Endothelial cell of umbilical vein (primary cell): ENCODE results near the gene LDLRAD3. TPM values are rescaled to one million over a fixed set of nuclear protein-coding genes. Genes with fewer than 3 reads are reported as not detected.

ENCODE experiments used
- BruUV-seq: library from RNA; stranded (reverse); fragments of 400-500 nt; replicated peaks from 2 replicates; lab custom pipeline; 2021; lab: Mats Ljungman, UMichigan
- CTCF ChIA-PET: fragments of 300-600, 350-600 bp; sonication (Branson Sonifier 250); formaldehyde crosslinking; loops from one replicate; lab custom pipeline; 2021; ENCODE audit warnings: antibody characterized with exemption, inconsistent platforms; lab: Charles Lee
- POLR2A ChIA-PET: fragments of 300-600, 350-600 bp; sonication (Branson Sonifier 250); formaldehyde crosslinking; loops from one replicate; lab custom pipeline; 2021; ENCODE audit warnings: antibody characterized with exemption, inconsistent platforms; lab: Charles Lee
- DNase-seq: peaks from one replicate; pipeline ENCODE4 v3.0.0-alpha.2; 2011; ENCODE audit warnings: low read depth, low spot score
- FAIRE-seq: peaks from 2 replicates; lab custom pipeline; 2011; peaks lifted over from hg19 to GRCh38; lab: Jason Lieb, UNC
- H2AFZ ChIP-seq: 2 replicates; pipeline ENCODE4 v1.6.0; 2012; ENCODE audit warnings: low read depth, low read length, control low read depth, inconsistent platforms
- H3K27ac ChIP-seq: 2 replicates; pipeline ENCODE4 v1.5.1; 2011; ENCODE audit warnings: low read depth, mild to moderate bottlenecking, control low read depth, low read length, moderate library complexity; ENCODE audit not compliant: insufficient read depth
- H3K27me3 ChIP-seq, 2 experiments: 2 replicates each; pipeline versions ENCODE4 v1.6.0 to v1.6.1; 2011; ENCODE audit warnings: low read length in 2 of 2, mixed read lengths in 1 of 2; ENCODE audit not compliant: control insufficient read depth in 2 of 2, insufficient read depth in 2 of 2
- H3K36me3 ChIP-seq, 2 experiments: 2 replicates in 1 of 2; 3 replicates in 1 of 2; pipeline ENCODE4 v1.5.1; 2011; ENCODE audit warnings: low read length in 2 of 2, mild to moderate bottlenecking in 1 of 2, moderate library complexity in 1 of 2; ENCODE audit not compliant: control insufficient read depth in 2 of 2, insufficient read depth in 2 of 2; ENCODE audit errors: extremely low read depth in 1 of 2
- H3K4me1 ChIP-seq: 3 replicates; pipeline ENCODE4 v1.5.1; 2011; ENCODE audit warnings: mild to moderate bottlenecking, low read length; ENCODE audit not compliant: control insufficient read depth, insufficient read depth; ENCODE audit errors: extremely low read depth
- H3K4me2 ChIP-seq: 2 replicates; pipeline ENCODE4 v1.6.1; 2011; ENCODE audit warnings: low read length, control low read depth, mixed read lengths; ENCODE audit not compliant: insufficient read depth
- H3K4me3 ChIP-seq, 3 experiments: fragments of 200-600 bp in 1 of 3; sonication (generic), shearing (Covaris generic) in 1 of 3; replicated peaks in 1 of 3; 2 replicates each; pipeline ENCODE4 v1.5.1; 2011 to 2016; ENCODE audit warnings: control low read depth in 3 of 3, low read length in 3 of 3, mild to moderate bottlenecking in 2 of 3, inconsistent platforms in 1 of 3, low read depth in 1 of 3, moderate library complexity in 1 of 3; ENCODE audit not compliant: insufficient read depth in 1 of 3
- H3K79me2 ChIP-seq: 2 replicates; pipeline ENCODE4 v1.6.0; 2012; ENCODE audit warnings: low read length, inconsistent platforms; ENCODE audit not compliant: control insufficient read depth, insufficient read depth
- H3K9ac ChIP-seq: replicated peaks from 2 replicates; pipeline ENCODE3; 2011; ENCODE audit warnings: low read length, control low read depth; ENCODE audit not compliant: insufficient read depth; ENCODE audit errors: extremely low read depth
- H3K9me1 ChIP-seq: replicated peaks from 3 replicates; pipeline ENCODE4 v1.6.0; 2011; ENCODE audit warnings: mild to moderate bottlenecking, low read length; ENCODE audit not compliant: control insufficient read depth, insufficient read depth; ENCODE audit errors: extremely low read depth
- H3K9me3 ChIP-seq: replicated peaks from 2 replicates; pipeline ENCODE4 v1.5.1; 2012; ENCODE audit warnings: low read length, inconsistent platforms; ENCODE audit not compliant: control insufficient read depth, insufficient read depth
- H4K20me1 ChIP-seq: replicated peaks from 2 replicates; pipeline ENCODE3; 2011; ENCODE audit warnings: mild to moderate bottlenecking, low read length; ENCODE audit not compliant: control insufficient read depth, insufficient read depth; ENCODE audit errors: extremely low read depth
- EZH2 ChIP-seq: IDR thresholded peaks from 2 replicates; pipeline ENCODE4 v1.6.1; 2012; ENCODE audit warnings: borderline replicate concordance, low read depth, mild to moderate bottlenecking, moderate library complexity, low read length, inconsistent platforms; ENCODE audit not compliant: severe bottlenecking
- FOS ChIP-seq: IDR thresholded peaks from 2 replicates; pipeline ENCODE4 v1.6.1; 2011; ENCODE audit warnings: mild to moderate bottlenecking, low read length, moderate library complexity, borderline replicate concordance; ENCODE audit not compliant: insufficient read depth
- GATA2 ChIP-seq: IDR thresholded peaks from 2 replicates; pipeline ENCODE4 v1.7.0; 2011; ENCODE audit warnings: low read depth, mild to moderate bottlenecking, moderate library complexity, mixed read lengths, low read length; ENCODE audit not compliant: insufficient read length, insufficient read depth
- JUN ChIP-seq: IDR thresholded peaks from 2 replicates; pipeline ENCODE4 v1.6.1; 2011; ENCODE audit warnings: borderline replicate concordance, low read depth; ENCODE audit not compliant: insufficient read length, insufficient read depth
- MYC ChIP-seq: IDR thresholded peaks from one replicate; pipeline ENCODE4 v1.6.1; 2011; ENCODE audit warnings: mild to moderate bottlenecking, low read depth, low read length
- POLR2A ChIP-seq: IDR thresholded peaks from 2 replicates; pipeline ENCODE4 v1.6.1; 2012; ENCODE audit warnings: low read depth, mild to moderate bottlenecking, control low read depth, low read length
- POLR2AphosphoS5 ChIP-seq: IDR thresholded peaks from 2 replicates; pipeline ENCODE4 v1.6.1; 2012; ENCODE audit warnings: low read depth, mild to moderate bottlenecking, control low read depth, low read length, moderate library complexity; ENCODE audit not compliant: insufficient read depth
- dilution Hi-C: fragments of 300-500 bp; cut with MboI; formaldehyde crosslinking; loops from one replicate; pipeline ENCODE4 v1.15.0; 2019; ENCODE audit warnings: low sequenced_read_pairs; ENCODE audit not compliant: extremely low pct_ligation_motif_present
- intact Hi-C: fragments of 100-400 bp; cut with micrococcal nuclease; formaldehyde crosslinking; loops from one replicate; pipeline ENCODE4 v1.10.0; 2022
- polyA plus RNA-seq, 4 experiments: library from polyadenylated mRNA; depleted of rRNA in 3 of 4; stranded (reverse) in 3 of 4; unstranded in 1 of 4; fragments of >200 nt; gene quantifications; 2 replicates each; pipeline versions ENCODE4 v1.2.1 to v1.2.3, GENCODE V29; 2011 to 2012; ENCODE audit warnings: missing spikeins in 1 of 4
- total RNA-seq: library from RNA; stranded (reverse); gene quantifications from 2 replicates; pipeline ENCODE4 v1.2.3, GENCODE V29; 2021
- TF ChIP-seq, protein P1 (sequence below), 2 donors: IDR thresholded peaks; 1 replicate in 1 of 2; 2 replicates in 1 of 2; pipeline ENCODE4 v1.5.1; 2011; ENCODE audit warnings: low read length in 2 of 2, mild to moderate bottlenecking in 2 of 2, moderate library complexity in 2 of 2, control low read depth in 1 of 2, inconsistent platforms in 1 of 2, low read depth in 1 of 2; ENCODE audit not compliant: insufficient read depth in 1 of 2; ENCODE audit errors: extremely low read depth in 1 of 2
- TF ChIP-seq, protein P2 (sequence below): IDR thresholded peaks from 2 replicates; pipeline ENCODE4 v1.6.1; 2011; ENCODE audit not compliant: insufficient read depth, insufficient read length

Gene LDLRAD3
- total and polyA plus RNA-seq, 2 donors (not counting 3 experiments of a cell fraction or from before 2014, with no cell fraction given): 17.9 to 25.1 TPM

DNA sequence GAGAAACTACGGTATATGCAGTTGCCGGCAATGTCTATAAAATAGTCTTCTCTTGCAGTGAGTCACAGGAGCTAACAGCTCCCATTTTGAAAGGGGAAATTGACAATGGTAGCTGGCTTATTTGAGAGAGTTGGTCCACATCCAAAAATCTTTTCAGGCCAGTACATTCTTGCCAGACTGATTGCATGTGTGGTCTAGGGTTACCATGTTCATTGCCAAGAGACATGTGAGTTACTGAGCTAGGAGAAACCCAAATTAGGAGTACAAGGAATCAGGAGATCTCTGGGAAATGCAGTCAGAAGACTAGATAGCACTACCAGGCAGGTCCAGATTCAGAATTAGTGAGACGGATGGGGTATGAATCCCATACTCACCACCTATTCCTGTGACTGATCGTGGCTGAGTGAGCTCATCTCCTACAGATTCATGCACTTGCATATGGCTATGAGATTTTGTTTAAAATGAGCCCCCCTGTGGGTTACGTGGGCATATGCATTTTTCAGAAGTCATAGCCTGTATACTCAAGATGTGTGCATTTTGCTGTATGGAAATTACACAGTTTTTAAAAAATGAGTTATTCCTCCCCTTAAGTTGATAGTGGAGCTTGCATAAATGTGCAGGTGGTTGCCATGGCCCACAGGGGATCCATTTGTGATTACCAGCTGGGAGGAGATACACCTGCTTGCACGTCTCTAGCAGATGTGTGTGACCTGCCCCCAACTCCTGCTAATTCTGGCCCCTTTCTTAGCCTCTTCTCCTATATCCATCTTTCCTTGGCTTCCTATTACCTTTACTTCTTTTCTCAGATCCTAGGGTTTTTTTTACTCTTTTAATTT is 242.7 kb downstream of the LDLRAD3 start:
- CTCF ChIA-PET: interaction anchor here (1.0 to 2.5 kb wide), 3 partner anchors 31 to 364 kb away, joined by 3 to 9 read pairs (median 8); no protein-coding TSS in a partner anchor
- Histone ChIP-seq H3K36me3 (no peaks in the 10 kb centered on the region), H3K27ac (no peak overlapping the region), H3K4me2 (no peak overlapping the region), H3K9ac (no peak overlapping the region), H3K4me3 (no peak overlapping the region), H3K4me1 (no peaks in the 10 kb centered on the region), H3K27me3 (no peaks in the 10 kb centered on the region), H4K20me1 (no peaks in the 10 kb centered on the region), H3K79me2 (no peaks in the 10 kb centered on the region), H3K9me1 (peaks cover 2% of the 10 kb centered on the region), H2AFZ (no peak overlapping the region), H3K9me3 (no peaks in the 10 kb centered on the region)
- no peak for TF ChIP-seq POLR2A
- no peak for TF ChIP-seq FOS
- no peak for TF ChIP-seq GATA2
- no peak for TF ChIP-seq JUN
- TF ChIP-seq, protein P1, sequence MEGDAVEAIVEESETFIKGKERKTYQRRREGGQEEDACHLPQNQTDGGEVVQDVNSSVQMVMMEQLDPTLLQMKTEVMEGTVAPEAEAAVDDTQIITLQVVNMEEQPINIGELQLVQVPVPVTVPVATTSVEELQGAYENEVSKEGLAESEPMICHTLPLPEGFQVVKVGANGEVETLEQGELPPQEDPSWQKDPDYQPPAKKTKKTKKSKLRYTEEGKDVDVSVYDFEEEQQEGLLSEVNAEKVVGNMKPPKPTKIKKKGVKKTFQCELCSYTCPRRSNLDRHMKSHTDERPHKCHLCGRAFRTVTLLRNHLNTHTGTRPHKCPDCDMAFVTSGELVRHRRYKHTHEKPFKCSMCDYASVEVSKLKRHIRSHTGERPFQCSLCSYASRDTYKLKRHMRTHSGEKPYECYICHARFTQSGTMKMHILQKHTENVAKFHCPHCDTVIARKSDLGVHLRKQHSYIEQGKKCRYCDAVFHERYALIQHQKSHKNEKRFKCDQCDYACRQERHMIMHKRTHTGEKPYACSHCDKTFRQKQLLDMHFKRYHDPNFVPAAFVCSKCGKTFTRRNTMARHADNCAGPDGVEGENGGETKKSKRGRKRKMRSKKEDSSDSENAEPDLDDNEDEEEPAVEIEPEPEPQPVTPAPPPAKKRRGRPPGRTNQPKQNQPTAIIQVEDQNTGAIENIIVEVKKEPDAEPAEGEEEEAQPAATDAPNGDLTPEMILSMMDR (IDR thresholded peaks at IDR 0.05; ENCODE audit: extremely low read depth in 1 of 2, insufficient read depth in 1 of 2, low read depth in 1 of 2, low read length in 2 of 2): no peak
- no peak for TF ChIP-seq EZH2
- TF ChIP-seq POLR2AphosphoS5: no peak
- TF ChIP-seq MYC: no peak
- TF ChIP-seq, protein P2, sequence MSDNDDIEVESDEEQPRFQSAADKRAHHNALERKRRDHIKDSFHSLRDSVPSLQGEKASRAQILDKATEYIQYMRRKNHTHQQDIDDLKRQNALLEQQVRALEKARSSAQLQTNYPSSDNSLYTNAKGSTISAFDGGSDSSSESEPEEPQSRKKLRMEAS: no peak
- BruUV-seq: no TSS peak
- POLR2A ChIA-PET: no interaction called here
- intact Hi-C loops: no loop called here
- FAIRE-seq (no peak), DNase-seq (no peak)
- dilution Hi-C loops: no loop called here
